Suppressor macrophage treated with lipopolysaccharide for 1 hour (primary cell): ENCODE measurements around the gene PMM2.

Source experiments
- DNase-seq, 3 donors: peaks; one replicate each; pipeline ENCODE4 v3.0.0-alpha.2; 2020 to 2022

Gene PMM2

DNA sequence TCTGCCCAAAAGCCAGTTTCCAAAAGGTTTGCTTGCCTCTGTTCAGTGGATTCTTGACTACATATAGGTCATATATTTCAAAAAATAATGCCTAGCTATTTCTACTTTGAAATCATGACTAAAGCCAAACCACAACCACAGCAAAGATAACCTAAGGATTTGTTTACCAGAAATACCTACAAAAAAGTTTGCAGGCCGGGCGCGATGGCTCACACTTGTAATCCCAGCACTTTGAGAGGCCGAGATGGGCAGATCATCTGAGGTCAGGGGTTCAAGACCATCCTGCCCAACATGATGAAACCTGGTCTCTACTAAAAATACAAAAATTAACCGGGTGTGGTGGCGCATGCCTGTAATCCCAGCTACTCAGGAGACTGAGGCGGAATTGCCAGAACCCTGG, 56.0 kb downstream of the PMM2 start:
- DNase-seq, result no peak

DNA sequence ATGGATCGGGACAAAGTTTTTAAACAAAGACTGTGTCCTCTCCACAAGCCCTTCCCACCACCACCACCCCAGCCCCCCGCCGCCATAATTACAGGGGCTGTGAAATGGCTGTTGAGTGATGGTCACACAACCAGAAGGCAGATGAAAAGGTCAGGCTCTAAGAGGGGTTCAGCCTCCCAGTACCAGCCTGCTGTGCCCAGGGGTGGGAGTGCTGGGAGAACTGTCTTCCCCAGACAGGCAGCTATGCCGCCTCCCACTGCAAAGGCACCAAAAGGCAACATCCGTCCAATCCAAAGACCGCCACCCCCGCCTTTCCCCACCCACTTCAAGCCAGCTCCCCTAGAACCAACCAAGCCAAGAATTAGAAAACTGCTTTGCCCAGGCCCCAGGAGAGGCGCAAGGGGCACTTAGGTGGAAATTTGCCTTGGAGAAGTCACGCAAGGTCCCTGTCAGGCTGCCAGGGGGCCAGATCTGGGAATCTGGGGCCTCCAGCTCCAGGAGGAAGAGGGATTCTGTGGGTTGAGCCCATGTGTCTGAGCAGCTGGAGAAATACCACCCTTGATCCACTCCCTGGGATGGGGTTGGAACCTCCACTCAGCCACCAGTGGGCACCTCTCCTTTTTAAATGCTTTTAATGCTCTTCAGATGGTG, 56.8 kb downstream of the PMM2 start:
- no peak for DNase-seq

DNA sequence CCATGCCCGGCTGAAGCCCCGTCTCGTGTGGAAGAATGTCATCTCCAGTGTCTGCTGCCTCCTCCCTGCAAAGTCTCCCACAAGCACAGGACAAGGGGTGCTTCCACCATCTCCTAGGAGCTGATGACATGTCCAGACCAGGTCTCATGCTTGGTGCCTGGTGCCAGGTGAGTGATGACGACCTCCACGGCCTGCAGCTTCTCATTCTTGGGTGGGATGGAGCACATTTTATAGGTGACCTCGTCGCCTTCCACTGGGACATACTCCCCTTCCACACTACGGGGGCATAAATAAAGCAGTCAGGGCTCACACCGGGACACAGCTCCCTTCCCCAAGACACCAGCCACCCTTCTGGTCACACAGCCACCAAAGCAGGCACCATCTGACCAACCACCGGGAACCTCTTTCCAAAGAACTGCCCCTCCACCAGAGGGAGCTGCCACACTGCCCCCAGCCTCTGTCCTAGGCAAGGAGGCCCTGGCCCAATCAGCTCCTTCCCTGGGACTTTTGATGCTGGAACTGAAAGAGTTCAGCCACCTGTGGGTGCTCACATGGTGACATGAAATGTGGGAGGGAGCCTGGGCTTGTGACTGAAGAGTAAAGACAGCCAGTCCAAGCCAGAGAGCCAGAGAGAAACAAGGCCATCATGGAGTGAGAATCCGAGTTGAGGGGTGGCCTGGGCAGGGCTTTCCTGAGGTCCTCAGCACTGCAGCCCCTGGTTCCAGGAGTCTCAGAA, 57.6 kb downstream of the PMM2 start:
- no peak for DNase-seq

DNA sequence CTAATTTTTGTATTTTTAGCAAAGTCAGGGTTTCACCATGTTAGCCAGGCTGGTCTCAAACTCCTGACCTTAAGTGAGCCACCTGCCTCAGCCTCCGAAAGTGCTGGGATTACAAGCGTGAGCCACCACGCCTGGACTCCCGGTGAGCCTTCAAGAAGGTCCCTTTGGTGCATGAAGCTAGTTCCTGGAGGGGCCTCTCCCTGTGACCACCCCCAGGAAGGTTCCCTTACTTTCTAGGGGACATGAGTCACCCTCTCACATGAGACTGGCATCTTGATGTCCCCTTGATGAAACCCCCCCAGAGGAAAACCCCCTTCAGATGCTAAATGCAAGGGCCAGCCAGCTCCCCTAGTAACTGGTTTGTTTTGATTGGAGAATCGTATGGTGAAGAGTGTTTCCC, 58.3 kb downstream of the PMM2 start:
- no peak for DNase-seq

DNA sequence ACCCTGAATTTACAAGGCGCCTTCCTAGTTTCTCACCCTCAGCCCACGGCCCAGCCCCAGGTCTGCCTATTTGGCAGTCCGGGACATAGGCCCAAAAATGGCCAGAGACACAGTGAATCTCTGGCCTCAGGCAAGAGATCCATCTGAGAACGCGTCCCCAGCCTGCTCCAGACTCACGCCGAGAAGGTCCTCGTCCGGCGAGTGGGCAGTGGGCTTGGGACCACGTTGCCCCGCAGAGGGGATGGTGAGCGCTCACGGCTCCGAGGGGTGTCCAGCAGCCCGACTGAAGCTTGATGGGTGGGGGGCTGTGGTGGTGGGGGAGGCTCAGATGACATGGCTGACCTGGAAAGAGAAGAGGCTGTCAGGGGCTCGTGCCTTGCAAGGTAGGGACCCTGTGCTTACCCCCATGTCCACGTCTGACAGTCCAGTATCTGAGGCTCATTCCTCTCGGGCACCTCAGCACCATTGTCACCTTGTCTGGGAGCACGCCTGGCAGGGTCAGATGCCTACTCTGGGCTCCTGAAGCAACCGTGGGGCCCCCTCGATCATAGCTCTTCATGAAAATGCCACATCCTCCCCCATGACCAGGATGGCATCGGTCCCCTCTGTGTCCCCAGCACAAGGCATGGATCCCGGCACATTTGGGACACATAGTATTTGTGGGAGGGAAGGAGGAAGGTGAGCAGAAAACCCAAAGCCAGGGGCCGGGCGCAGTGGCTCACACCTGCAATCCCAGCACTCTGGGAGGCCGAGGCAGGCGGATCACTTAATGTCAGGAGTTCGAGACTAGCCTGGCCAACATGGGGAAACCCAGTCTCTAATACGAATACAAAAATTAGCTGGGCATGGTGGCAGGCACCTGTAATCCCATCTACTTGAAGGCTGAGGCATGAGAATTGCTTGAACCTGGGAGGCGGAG, 61.6 kb downstream of the PMM2 start:
- no peak for DNase-seq

DNA sequence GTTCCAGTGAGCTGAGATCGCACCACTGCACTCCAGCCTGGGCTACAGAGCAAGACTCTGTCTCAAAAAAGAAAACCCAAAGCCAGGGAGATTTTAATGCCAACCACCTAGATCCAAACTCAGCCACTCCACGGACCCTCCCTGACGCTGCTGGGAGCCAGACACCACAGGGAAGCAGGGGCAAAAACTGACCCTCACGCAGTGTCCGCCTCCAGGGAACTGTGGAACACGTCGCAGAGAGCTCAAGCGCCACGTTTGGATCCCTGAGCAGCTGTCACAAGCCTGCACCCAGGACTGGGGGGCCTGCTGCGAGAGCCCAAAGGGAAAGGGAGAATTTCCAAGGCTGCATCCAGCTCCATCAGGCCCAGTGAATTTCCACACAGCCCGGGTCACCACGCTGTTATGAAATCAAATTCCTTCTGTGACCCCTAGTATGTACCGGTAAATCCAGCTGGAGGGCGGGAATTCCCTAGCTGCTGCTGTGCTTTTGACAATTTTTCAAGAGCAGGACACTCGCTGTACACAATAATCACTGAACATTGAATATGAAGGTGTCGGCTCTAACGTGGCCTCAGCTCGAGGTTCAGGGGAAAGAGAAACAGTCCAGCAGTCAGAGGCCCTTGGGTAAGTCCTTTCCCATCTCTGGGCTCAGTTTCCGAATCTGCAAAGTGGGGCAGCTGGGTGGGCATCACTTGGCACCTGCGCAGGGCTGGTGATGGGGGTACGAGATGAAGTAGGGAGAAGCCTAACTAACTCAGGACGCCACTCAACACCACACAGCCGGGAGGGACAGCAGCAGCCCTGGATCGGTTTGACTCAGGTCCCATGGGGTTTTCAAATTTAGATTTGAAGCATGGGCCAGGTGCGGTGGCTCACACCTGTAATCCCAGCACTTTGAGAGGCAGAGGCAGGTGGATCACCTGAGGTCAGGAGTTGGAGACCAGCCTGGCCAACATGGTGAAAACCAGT, 62.6 kb downstream of the PMM2 start:
- DNase-seq, result no peak

DNA sequence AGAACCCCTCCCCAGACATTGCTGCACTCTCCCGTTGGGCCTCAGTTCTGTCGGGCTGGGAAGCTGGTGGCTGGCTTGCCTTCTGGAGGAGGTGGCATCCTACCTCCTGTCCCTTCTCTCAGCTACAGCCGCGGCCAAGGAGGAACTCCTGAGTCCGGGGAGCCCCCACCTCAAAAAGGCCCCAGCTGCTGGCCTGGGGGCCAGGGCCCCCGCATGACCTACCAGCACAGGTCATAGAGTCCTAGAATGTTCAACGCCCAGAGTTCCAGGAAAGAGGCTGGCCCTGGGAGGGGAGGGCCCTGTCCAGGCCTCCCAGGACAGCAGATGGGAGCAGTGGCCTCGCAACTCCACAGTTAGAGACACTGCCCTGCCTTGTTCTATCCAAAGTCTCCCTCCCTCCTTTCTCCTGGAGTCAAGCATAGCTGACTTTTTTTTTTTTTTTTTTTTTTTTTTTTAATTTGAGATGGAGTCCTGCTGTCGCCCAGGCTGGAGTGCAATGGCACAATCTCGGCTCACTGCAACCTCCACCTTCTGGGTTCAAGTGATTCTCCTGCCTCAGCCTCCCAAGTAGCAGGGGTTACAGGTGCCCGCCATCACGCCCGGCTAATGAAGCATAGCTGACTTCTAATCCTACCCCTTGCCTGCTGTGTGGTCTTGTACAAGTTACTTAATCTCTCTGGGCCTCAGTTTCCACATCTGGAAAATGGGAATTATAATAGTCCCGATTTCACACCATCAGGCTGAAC, 64.1 kb downstream of the PMM2 start:
- DNase-seq, result no peak

DNA sequence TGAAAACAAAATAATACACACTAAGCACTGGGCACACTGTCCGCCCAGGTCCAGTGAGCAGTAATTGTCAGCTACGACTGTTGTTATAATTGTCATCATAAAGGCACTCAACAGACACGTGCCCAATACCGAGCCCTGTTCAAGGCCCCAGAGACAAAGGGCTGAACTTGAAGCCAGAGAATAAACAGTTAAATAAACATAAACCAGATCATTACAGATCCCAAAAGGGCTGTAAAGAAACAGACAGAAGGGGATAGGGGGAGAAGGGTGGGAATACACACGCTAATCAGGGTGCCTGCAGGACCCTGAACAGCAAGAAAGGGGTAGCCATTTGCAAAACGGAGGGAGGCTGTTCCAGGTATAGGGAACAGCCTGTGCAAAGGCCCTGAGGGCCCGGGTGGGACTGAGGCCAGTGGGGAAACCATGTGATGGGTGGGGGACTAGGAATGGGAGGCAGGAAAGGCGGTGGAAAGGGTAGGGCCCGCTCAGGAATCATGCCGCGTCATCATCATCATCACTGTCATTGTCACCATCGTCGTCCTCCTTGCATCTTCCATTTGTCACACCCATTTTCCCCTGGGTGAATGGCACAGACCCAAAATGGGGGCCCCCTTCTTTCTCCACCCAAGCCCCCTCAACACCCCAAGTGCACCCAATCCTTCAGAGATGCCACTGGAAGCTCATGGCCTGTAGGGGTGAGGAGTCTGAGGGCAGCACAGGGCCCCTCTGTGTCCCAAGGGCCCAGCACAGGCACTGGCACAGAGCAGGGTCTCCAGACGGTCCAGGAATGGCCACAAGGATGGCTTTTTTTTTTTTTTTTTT, 64.9 kb downstream of the PMM2 start:
- DNase-seq, result no peak

DNA sequence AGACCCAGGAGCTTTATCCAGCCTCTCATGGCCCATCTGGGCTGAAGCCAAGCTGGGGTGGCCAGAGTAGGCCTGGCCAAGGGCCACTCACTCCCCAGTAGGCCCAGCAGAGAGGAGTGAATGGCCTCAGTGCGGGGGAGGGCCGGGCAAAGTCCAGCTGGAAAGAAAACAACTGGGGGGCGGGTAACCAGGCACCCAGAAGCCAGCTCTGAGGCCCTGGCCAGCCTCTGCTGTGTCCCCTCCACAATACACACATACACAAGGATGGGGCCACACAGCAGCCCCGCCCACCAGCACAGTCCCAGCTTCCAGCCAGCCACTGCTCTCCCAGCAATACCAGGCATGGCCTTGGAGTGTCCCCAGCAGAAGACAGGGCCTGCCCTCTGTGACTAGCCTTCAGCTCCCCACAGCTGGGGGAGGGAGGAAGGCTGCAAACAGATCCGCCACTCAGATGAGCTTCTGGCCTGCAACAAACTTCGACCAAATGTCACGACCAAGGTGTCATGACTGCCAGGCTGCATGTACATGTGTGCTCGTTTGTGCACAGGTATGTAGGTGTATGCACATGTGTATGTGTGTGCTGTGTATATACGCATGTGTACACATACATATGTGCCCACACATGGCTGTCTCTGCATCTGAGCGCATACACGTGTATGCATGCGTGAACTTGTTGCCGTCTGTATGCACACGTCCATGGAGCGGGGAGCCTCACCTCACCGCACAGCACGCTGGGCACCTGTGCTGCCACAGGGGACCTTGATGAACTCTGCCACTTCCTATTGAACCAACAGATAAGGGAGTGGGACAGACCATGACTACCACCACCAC, 66.2 kb downstream of the PMM2 start:
- peak in 1 of 3 donors; percentile 21 for DNase-seq

DNA sequence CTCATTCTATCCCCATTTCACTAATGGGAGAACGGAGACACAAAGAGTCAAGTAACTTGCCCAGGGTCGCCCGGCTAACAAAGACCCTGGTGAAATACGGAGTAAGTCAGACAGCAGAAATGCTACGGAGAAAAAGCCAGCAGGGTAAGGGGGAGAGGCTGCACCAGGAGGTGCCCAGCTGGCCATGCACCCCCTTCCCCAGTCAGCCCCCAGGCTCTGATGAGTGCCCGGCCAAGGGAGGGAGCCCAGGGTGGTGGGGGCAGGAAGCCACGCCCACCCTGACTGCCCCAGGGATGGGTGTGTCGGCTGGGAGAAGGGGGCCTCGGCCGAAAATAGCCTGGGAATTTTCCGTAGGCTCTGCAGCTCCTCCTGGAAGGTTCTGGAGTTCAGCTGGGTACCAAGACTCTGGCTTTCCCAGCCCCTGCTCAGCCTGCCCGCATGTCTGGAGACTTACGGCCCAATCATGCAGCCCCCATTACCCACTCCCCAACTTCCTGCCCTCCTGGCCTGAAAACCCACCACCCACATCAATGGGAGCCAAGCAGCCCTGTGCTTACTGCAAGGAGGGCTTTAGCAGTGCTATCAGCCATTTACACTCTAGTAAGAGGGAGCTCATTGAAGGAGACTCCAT, 67.0 kb downstream of the PMM2 start:
- no peak for DNase-seq

DNA sequence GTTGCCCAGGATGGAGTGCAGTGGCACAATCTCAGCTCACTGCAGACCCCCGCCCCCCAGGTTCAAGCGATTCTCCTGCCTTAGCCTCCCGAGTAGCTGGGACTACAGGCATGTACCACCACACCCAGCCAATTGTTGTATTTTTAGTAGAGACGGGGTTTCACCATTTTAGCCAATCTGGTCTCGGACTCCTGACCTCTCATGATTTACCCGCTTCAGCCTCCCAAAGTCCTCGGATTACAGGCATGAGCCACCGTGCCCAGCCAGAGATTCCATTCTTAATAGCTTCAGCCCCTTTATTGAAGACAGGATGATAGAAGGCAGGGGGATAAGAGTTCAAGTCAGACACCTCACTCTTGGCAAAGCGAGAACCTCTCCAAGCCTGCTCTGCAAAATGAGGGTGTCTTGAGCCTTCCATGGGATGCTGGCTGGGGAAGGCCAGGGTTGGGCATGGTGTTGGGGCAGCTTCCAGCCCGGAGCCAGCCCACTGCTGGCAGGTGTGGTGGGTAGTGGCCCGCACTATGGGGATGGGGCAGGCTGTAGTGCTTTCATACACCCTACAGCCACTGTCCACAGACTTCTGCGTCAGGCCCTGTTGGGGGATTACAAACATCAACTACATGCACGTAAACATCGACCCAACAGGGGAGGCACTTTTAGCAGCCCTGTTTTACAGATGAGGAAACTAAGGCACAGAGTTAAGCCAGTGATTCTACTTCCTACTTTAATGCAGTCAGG, 67.7 kb downstream of the PMM2 start:
- no peak for DNase-seq

DNA sequence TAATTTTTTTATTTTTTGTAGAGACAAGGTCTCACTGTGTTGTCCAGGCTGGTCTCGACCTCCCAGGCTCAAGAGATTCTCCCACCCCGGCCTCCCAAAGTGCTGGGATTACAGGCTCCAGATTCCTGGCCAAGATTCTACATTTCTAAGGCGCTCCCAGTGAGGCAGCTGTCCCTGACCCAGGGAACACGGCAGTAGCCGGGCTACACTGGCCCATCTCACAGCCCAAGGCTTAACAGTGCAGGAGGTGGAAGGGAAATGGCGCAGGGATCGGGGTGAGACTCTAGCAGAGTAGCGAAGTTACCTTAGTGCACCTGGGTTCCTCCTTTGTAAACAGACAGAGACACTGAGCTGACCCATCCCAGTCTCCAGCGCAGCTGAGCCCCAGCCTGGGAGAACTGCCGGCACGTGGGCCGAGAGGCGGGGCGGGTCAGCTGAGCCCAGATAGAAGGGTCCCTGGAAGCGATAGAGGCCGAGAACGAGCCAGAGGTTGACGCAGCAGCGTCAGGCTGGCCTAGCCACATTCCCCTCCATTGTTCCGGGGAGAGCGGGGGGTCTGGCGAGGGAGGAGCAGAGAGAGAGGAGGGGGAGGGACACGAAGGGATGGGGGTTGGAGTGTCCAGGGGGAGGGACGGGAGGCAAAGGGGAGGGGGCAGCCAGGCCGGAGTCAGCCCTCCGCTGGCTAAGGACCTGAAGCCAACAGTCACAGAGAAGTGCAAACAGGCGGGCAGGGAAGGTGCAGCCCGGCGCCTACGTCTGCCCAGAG, 68.7 kb downstream of the PMM2 start:
- DNase-seq, result no peak

DNA sequence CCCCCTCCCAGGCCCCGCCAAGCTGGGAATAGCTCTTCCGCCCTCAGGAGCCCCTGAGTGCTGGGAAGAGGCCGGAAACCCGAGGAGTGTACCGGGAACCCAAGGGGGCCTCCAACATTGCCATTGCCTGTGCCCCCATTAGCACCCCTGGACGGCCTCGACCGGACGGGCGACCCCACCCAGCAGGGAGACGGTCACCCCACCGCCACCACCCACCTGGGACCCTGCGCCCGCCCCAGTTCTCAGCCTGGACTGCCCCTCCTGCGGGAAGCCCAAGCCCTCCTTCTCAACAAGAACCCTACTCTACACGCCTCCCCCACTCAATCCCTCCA, 69.2 kb downstream of the PMM2 start:
- DNase-seq, result no peak

DNA sequence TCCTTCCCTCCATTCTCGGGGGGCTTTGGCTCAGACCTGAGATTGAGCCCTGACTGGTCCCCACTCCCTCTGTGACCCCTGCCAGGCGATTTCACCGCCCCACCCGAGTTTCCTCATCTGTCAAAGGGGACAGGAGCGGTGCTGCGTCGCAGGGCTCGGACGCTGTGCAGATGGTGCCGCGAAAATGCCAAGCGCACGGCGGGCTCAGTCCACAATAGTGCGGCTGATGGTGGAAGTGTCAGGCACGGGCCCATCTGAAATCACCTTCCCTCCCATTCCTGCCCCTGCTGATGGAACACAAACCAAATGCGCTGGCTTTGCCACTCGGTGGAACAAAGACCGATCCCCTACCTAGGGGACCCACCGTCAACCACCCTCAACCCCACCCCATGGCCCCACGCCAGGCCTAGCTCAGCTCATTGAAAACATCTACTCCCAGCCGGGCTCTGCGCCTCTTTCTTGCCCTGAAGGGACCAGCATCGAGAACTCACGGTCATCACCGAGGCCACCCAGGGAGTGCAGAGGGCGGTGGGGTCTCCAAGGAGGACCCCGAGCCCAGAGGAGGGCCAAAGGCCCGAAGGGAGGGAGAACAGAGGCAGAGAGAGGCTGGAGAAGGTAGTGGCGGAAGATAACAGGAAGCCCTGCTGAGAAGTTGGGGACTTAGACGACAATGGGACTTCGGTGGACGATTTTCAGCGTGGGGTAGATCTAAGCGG, 69.7 kb downstream of the PMM2 start:
- DNase-seq, result peak in 2 of 3 donors; percentile 17 to 22

DNA sequence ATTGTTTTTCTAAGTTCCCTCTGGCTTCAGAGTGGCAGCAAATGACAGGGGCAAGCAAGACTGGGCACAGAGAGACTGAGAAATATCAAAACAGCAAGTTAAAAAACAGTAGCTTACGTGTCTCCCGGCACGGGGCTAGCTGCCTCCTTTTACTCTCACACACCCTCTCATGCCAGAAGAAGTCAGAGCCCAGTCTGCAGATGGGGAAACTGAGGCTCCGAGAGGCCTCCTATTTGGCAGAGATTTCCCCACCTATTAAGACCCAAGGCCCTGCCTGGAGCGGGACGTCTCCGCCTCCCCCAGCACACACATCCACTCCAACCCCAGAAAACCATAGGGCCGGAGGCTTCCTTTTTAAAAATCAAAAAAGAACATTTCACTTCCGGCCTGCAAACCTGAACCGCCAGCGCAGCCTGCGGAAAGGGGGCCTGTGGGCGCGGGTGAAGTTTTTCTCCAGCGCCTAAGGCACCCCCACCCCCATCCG, 70.3 kb downstream of the PMM2 start:
- peak in 1 of 3 donors; percentile 21 for DNase-seq

DNA sequence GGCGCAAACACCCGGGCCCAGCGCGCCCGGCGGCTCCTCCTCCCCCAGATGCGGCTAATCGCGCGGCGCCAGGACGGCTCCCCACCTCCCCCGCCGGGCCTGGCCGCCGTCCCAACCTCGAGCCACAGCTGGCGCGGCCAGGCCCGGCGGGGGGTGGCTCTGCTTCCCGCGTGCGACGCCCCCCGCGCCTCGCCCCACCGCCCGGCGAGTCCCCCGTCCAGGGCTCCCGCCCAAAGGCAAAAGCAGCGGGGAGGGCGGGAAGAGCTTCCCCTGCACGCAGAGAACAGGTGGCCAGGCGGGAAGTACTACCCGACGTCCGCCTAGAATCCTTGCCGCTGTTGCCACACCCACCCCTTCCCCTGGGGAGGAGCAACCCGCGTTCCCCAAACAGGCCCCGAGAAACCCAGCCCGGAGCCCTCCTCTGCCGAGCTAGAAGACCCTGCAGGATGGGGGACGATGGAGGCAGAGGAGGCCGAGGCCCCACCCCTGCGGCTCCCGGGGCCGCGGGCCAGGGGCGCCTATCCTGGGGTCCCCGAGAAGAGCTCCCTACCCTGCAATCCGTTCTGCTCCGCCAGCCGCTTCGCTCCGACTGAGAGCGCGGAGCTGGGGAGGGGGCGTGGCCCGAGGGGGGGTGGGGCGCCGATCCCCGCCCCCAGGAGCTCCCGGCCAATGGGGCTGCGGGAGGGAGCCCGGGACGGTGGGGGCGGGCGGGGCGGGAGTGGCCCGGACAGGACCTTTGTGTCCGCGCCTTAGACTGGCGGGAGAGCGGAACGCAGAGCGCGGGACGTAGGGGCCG, 71.0 kb downstream of the PMM2 start, which contains the start of gene CARHSP1:
Gene CARHSP1 (minus strand): TSS at position 591 of the 796 bp plus-strand sequence. CDS start 9,678 bp downstream, outside the sequence.
- DNase-seq, result peak; percentile 91 to 97 (median 95)
